Effector memory CD4-positive, alpha-beta T cell (primary cell): ENCODE measurements around the gene KRT79.

Experiments used
- DNase-seq, 3 donors: peaks; one replicate each; pipeline ENCODE4 v3.0.0-alpha.2; 2020
- H3K27ac ChIP-seq: 2 replicates; pipeline ENCODE4 v1.7.0; 2013; ENCODE audit warnings: mild to moderate bottlenecking, low read length, moderate library complexity; ENCODE audit not compliant: insufficient read depth, poor library complexity, severe bottlenecking
- H3K27me3 ChIP-seq: replicated peaks from 2 replicates; pipeline ENCODE4 v1.7.0; 2013; ENCODE audit warnings: mild to moderate bottlenecking, low read length; ENCODE audit not compliant: insufficient read depth, control insufficient read depth, poor library complexity, severe bottlenecking
- H3K36me3 ChIP-seq: 2 replicates; pipeline ENCODE4 v1.7.0; 2013; ENCODE audit warnings: mild to moderate bottlenecking, low read length, moderate library complexity; ENCODE audit not compliant: control insufficient read depth, insufficient read depth
- H3K4me1 ChIP-seq: 2 replicates; pipeline ENCODE4 v1.7.0; 2013; ENCODE audit warnings: low read length, mild to moderate bottlenecking; ENCODE audit not compliant: control insufficient read depth, insufficient read depth, poor library complexity, severe bottlenecking
- H3K4me3 ChIP-seq: 2 replicates; pipeline ENCODE4 v1.7.0; 2013; ENCODE audit warnings: low read length, low read depth, mild to moderate bottlenecking; ENCODE audit not compliant: insufficient read depth, poor library complexity, severe bottlenecking
- H3K9me3 ChIP-seq: 2 replicates; pipeline ENCODE4 v1.7.0; 2013; ENCODE audit warnings: mild to moderate bottlenecking, low read length, moderate library complexity; ENCODE audit not compliant: control insufficient read depth

The KRT79 gene

GRCh38 chr12:52873513-52873831 lies 39.4 kb upstream of the KRT79 start:
- Histone ChIP-seq H3K27ac (no peak overlapping the region), H3K36me3 (no peaks in the 10 kb centered on the region), H3K27me3 (no peaks in the 10 kb centered on the region), H3K4me3 (no peak overlapping the region), H3K4me1 (peaks cover 8% of the 10 kb centered on the region), H3K9me3 (no peaks in the 10 kb centered on the region)
- DNase-seq = no peak

- Histone ChIP-seq H3K27me3 (no peaks in the 10 kb centered on the region), H3K9me3 (no peaks in the 10 kb centered on the region), H3K4me1 (peaks cover 8% of the 10 kb centered on the region), H3K4me3 (no peak overlapping the region), H3K27ac (no peak overlapping the region), H3K36me3 (no peaks in the 10 kb centered on the region)
- no peak for DNase-seq
Measured at GRCh38 chr12:52872644-52873389, 38.7 kb upstream of the KRT79 start.

- H3K9me3 ChIP-seq = no peaks in the 10 kb centered on the region
- H3K27ac ChIP-seq = no peak overlapping the region
- H3K4me1 ChIP-seq = peaks cover 15% of the 10 kb centered on the region
- DNase-seq = no peak
- no peak overlapping the region for H3K4me3 ChIP-seq
- H3K36me3 ChIP-seq = no peaks in the 10 kb centered on the region
- no peaks in the 10 kb centered on the region for H3K27me3 ChIP-seq
Measured at GRCh38 chr12:52871291-52872039, 37.4 kb upstream of the KRT79 start.

- peaks cover 15% of the 10 kb centered on the region for H3K4me1 ChIP-seq
Measured at GRCh38 chr12:52870361-52871290, 36.5 kb upstream of the KRT79 start.

GRCh38 chr12:52867642-52868041 lies 33.5 kb upstream of the KRT79 start:
- H3K36me3 ChIP-seq = no peaks in the 10 kb centered on the region
- no peak overlapping the region for H3K27ac ChIP-seq
- no peaks in the 10 kb centered on the region for H3K9me3 ChIP-seq
- no peaks in the 10 kb centered on the region for H3K27me3 ChIP-seq
- no peak for DNase-seq
- H3K4me3 ChIP-seq = no peak overlapping the region
- peaks cover 10% of the 10 kb centered on the region for H3K4me1 ChIP-seq

More at GRCh38 chr12:52870361-52871290, 36.5 kb upstream of the KRT79 start:
- H3K27ac ChIP-seq = no peak overlapping the region
- DNase-seq = peak; percentile 40 to 56 (median 45)
- H3K36me3 ChIP-seq = no peaks in the 10 kb centered on the region
- no peaks in the 10 kb centered on the region for H3K9me3 ChIP-seq
- no peak overlapping the region for H3K4me3 ChIP-seq
- no peaks in the 10 kb centered on the region for H3K27me3 ChIP-seq

- no peak for DNase-seq
- Histone ChIP-seq H3K4me3 (no peak overlapping the region), H3K4me1 (peaks cover 10% of the 10 kb centered on the region), H3K9me3 (no peaks in the 10 kb centered on the region), H3K36me3 (no peaks in the 10 kb centered on the region), H3K27ac (no peak overlapping the region), H3K27me3 (no peaks in the 10 kb centered on the region)
Measured at GRCh38 chr12:52867152-52867551, 33.0 kb upstream of the KRT79 start.

- H3K27me3 ChIP-seq = no peaks in the 10 kb centered on the region
- H3K4me1 ChIP-seq = peaks cover 10% of the 10 kb centered on the region
- no peaks in the 10 kb centered on the region for H3K9me3 ChIP-seq
- no peak overlapping the region for H3K27ac ChIP-seq
- no peak for DNase-seq
- no peaks in the 10 kb centered on the region for H3K36me3 ChIP-seq
- H3K4me3 ChIP-seq = no peak overlapping the region
Measured at GRCh38 chr12:52865090-52865944, 31.2 kb upstream of the KRT79 start.

GRCh38 chr12:52862023-52862422 lies 27.9 kb upstream of the KRT79 start:
- H3K4me3 ChIP-seq = no peak overlapping the region
- H3K36me3 ChIP-seq = no peaks in the 10 kb centered on the region
- H3K27me3 ChIP-seq = no peaks in the 10 kb centered on the region
- H3K9me3 ChIP-seq = no peaks in the 10 kb centered on the region
- no peaks in the 10 kb centered on the region for H3K4me1 ChIP-seq
- H3K27ac ChIP-seq = no peak overlapping the region
- no peak for DNase-seq

GRCh38 chr12:52861511-52861910 lies 27.4 kb upstream of the KRT79 start:
- Histone ChIP-seq H3K27ac (no peak overlapping the region), H3K4me3 (no peak overlapping the region), H3K4me1 (no peaks in the 10 kb centered on the region), H3K9me3 (no peaks in the 10 kb centered on the region), H3K36me3 (no peaks in the 10 kb centered on the region), H3K27me3 (no peaks in the 10 kb centered on the region)
- no peak for DNase-seq
